GM18858 (cell line): Measurements from ENCODE around the gene HDGFL3.
"Not testable (repeated sequence)": the region's sequence is repeated elsewhere in the genome, so short reads cannot be mapped to it uniquely, and the experiment has no call there.

Experiments used
- ATAC-seq: cut with Tn5 transposase; IDR thresholded peaks from one replicate; pipeline ENCODE4 v1.9.1; 2021; ENCODE audit not compliant: unreplicated experiment

HDGFL3 gene

DNA sequence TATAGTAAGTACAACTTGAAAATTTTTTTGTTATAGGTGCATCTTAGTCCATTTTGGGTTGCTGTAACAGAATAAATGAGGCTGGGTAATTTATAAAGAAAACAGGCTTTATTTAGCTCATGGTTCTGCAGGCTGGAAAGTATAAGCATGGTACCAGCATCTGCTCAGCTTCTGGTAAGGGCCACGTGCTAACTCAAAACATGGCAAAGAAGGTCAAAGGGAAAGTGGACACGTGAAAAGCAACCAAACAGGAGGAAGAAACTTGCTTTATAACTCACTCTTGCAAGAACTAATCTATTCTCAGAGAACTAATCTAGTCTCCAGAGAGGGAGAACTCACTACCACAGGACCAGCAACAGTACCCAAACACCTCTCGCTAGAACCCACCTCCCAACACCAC lies 9.1 kb downstream of the HDGFL3 start:
- peak; percentile 3 for ATAC-seq

DNA sequence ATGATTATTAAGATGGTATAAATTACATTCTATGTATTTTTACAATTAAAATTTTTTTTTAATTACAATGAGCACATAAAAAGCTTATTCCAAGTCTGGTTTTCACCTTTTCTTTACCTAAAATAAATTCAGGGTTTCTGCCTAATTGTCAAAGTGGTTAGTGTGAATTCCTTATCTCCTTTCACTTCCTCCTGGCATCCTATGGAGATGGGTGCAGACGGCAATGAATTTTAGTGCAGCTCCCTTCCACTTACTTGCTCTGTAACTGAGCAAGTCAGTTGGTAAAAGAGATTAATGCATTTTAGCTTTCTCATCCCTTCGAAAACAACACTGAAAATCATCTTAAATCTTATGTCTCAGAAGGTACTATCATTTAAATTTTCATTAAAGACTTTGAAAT lies 13.1 kb downstream of the HDGFL3 start:
- no peak for ATAC-seq

DNA sequence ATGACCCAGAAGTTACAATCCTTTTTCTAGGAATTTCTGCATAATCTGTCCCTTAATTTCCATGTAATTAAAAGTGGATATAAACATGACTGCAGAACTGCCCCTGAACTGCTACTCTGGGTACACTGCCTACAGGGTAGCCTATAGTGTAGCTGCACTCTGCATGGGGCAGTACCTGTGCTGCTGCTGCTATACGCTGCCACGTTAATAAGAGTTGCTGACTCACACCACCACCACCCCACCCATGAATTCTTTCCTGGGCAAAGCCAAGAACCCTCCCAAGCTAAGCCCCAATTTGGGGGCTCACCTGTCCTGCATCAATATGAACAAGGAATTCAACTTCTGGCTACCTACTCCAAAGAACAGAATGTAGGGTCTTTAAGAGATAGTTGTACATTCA lies 13.9 kb downstream of the HDGFL3 start:
- ATAC-seq, result no peak

DNA sequence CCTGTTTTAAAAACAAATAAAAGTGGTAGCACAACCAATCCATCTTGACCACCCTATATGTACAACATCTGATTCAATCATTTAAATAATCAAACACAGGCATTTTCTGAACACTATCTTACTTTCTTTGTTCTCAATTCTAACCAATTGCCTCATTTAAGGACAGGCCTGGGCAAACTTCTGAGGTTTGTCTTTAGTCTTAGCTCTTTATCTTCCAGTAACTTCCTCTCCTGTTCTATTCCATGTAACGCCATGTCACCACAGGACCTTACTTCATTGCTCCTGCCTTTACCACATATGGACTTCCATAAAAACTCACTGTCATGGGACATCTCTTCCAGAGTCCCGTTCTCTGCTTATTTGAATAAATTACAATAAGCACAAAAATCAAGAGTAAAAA lies 14.9 kb downstream of the HDGFL3 start:
- no peak for ATAC-seq

DNA sequence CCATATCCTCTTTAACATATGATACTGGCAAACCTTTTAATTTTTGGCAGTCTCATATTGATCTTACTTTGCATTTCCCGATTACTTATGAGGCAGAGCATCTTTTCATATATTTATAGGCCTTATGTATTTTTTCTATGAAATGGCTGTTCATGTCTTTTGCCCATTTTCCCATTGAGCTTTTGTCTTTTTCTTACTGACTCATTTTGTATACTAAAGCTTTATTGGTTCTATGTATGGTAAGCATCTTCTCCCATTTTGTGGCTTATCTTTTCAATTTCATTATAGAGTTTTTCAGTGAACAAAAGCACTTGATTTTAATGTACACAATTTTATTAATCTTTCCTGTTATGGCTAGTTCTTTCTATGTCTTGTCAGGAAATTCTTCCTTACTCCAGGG lies 17.2 kb downstream of the HDGFL3 start:
- ATAC-seq, result no peak

DNA sequence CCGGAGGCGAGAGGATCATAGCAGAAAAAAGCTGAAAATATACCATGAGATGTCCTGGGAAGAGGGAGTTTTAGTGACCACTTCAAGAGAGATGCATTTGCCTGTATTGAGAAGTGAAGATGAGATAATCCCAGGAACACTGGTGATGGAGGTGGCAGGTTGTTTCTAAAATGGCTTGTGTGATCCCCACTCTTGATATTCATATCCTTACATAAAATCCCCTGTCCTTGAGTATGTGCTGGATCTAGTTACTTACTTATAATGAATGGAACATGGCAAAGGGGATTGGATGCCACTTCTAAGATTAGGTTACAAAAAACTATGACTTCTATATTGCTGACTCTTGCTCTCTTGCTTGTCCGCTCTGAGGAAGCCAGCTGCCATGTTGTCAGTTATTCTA lies 22.1 kb downstream of the HDGFL3 start:
- no peak for ATAC-seq

DNA sequence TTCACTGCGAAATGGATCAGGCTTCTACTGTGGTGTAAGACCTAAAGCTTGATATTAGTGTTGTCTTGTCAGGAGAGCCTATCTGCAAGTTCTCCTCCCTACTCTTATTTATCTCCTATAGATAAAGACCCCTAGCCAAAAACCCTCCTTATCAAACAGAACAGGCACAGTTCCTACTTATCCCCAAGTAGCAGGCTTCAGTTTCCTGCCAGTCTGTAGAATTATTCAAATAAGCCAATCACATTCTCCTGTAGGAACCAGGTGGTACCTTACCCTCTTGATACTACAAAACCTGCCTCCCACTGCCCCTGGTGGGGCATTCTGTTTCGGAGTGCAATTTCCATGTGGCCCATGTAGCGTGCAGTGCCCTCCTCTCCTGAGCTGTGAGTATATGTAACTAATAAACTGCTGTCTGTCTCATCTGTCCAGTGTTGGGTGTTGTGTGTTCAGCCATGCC lies 28.7 kb downstream of the HDGFL3 start:
- no peak for ATAC-seq

DNA sequence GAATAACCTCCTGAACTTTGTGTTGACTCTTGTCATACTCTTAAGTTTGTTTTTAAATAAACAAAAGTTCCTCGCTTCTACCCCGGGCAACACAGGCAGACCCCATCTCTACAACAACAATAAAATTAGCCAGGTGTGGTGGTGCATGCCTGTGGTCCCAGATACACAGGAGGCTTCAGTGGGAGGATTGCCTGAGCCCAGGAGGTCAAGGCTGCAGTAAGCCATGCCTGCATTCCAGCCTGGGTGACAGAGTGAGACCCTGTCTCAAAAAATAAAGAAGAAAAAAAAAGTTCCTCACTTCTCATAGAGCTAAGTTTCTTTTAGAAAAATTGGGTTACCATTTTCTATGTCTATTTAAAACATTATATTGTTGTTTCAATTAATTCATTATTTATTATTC lies 29.2 kb downstream of the HDGFL3 start:
- no peak for ATAC-seq

DNA sequence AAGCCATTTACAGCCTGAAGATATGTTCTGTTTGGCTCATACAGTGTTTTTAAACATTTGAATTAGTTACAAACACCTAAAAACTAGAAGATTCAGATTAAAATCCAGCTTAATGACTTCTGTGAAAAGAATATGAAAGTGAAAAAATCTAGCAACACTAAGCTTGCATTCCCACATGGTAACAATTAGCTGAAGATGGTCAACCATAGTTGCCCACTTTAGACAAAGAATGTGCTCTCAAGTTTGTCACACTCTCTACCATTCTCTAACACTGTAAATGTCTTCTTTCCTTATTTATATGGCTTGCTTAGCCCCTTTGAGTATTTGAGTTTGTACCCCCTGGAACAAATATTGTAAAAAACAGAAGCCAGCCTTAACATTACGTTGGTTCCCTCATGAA lies 32.7 kb downstream of the HDGFL3 start:
- ATAC-seq, result no peak

DNA sequence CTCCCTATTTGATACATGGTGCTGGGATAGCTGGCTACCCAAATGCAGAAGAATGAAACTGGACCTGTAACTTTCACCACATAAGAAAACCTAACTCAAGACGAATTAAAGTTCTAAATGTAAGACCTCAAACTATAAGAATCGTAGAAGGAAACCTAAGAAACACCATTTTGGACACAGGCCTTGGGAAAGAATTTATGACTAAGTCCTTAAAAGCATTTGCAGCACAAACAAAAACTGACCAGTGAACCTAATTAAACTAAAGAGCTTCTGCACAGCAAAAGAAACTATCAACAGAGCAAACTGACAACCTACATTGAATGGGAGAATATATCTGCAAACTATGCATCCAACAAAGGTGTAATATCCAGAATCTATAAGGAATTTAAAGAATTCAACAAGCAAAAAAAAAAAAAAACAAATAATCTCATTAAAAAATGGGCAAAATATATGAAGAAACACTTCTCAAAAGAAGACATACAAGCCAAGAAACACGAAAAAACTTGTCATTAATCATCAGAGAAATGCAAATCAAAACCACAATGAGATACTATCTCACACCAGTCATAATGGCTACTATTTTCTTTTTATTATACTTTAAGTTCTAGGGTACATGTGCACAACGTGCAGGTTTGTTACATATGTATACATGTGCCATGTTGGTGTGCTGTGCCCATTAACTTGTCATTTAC lies 37.0 kb downstream of the HDGFL3 start:
- no peak for ATAC-seq

DNA sequence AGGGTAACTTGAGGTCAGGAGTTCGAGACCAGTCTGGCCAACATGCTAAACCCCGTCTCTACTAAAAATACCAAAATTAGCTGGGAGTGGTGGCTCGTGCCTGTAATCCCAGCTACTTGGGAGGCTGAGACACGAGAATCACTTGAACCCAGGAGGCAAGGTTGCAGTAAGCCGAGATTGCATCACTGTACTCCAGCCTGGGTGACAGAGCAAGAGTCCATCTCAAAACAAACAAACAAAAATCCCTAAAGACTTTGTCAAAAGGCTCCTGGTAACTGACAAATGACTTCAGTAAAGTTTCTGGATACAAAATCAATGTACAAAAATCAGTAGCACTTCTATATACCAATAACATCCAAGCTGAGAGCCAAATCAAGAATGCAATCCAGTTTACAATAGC lies 38.0 kb downstream of the HDGFL3 start:
- ATAC-seq, result not testable (repeated sequence)

DNA sequence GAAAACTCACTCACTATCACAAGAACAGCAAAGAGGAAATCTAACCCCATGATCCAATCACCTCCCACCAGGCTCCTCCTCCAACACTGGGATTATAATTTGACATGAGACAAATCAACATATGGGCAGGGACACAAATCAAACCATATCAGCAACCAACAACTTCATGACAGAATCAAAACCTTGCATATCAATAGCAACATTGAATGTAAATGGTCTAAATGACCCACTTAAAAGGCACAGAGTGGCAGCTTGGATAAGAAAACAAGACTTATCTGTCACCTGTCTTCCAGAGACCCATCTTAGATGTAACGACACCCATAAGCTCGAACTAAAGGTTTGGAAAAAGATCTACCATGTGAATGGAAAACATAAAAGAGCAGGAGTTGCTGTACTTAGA lies 40.8 kb downstream of the HDGFL3 start:
- no peak for ATAC-seq

DNA sequence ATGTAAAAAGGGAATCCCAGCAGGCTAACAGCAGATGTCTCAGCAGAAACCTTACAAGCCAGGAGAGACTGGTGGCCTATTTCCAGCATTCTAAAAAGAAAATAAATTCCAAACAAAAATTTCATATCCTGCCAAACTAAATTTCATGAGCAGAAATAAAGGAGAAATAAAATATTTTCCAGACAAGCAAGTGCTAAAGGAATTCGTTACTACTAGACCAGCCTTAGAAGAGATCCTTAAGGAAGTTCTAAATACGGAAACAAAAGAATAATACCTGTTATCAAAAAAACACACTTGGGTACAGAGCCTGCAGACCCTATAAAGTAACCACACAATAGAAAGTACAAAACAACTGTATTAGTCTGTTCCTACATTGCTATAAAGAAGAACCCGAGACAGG lies 41.4 kb downstream of the HDGFL3 start:
- no peak for ATAC-seq

DNA sequence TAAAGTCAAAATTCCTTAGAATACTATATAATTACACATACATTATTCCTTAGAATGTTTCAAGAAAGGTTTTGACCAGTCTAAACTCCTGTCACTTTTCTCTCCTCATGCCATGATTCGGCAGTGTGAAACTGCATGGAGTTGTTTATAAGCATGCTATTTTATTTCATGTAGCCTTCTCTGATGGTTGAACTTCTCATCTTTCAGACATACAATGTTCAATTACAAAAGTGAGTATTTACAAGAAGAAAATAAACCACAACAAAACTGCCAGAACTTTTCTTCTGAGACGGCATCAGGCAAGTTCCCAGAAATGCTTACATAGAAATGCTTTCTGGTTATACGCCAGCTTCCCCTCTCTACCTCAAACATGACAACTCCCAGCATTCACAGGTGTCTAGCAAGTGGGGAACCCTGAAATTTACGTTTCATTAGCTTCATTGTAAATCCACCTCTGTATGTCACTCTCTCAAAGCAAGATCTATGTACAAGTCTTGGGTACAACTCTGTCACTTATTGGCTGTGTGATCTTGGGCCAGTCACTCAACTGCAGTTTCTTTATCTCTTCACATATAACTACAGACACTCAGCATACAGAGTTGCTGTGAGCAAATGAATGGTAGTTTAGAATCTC lies 42.7 kb downstream of the HDGFL3 start:
- no peak for ATAC-seq

DNA sequence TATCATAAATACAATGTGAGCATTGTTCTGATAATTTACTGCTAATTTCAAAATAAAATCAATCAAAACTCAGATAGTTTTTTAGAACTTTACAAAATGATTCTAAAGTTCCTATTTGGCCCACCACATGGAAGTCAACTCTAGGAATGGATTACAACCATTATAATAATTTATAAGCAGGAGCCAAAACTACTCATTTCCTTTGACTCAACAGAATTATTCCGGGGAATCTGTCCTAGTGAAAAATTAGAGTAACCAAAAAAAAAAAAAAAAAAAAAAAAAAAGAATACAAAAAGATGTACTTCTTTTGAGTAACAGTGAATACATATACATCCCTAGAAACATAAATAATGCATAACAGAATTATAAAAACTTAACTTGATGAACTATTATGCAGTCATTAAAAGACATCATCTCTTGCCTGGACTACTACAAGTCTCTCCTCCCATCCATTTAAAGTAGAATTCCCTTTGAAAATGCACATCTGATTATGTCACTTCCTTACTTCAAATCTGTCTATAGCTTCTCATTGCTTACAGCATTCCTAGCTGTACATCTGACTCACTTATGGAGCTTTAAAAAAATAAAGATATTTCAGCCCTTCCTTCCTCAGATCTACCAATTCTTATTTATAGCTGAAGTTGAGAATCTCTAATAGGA lies 43.4 kb downstream of the HDGFL3 start:
- no peak for ATAC-seq

DNA sequence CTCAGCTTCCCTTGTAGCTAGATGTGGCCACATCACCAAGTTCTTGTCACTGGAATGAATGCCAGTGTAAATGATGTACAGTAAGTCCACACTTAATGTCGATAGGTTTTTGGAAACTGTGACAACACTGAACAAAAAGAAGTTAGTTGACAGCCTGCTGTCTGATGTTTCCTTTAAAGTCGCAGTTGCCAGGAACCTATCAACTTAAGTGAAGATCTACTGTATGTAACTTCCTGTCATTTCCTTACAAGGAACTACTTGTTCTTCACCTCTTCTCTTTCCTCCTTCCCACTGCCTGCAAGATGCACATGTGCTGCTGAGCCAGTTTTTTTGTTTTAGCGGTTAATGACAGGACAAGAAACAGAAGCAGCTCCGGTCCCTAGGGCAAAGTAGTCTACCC lies 44.6 kb downstream of the HDGFL3 start:
- no peak for ATAC-seq

DNA sequence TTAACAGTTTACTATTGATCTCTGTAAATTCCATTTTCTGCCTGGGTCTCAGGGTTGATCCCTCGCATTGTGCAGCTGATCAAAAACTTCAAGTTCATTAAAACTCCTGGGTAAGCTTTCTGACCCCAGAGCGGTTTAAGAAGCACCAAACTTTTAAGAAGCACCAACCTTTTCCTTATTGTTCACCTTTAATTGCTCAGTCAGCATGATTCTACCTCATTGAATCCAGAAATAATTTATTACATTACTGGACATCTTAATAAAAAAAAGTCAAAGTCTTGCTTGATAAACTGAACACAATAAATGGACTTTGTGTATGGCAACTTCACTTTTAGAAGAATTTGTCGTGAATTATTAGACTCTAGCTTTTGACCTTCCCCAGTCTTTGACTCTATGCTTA lies 46.9 kb downstream of the HDGFL3 start:
- ATAC-seq, result no peak

DNA sequence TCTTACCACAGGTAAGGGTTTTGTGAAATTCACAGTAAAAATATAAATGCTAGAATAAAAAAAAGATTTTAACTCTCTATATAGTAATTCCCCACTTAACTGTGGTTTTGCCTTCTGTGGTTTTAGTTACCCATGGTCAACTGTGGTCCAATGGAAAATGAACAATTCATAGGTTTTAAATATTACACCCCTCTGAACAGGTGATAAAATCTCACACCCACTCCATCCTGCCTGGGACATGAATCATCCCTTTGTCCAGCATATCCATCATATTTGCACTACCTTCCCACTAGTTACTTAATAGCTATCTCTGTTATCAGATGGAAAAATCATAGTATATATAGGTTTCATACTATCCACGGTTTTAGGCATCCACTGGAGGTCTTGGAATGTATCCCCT lies 49.2 kb downstream of the HDGFL3 start:
- no peak for ATAC-seq

DNA sequence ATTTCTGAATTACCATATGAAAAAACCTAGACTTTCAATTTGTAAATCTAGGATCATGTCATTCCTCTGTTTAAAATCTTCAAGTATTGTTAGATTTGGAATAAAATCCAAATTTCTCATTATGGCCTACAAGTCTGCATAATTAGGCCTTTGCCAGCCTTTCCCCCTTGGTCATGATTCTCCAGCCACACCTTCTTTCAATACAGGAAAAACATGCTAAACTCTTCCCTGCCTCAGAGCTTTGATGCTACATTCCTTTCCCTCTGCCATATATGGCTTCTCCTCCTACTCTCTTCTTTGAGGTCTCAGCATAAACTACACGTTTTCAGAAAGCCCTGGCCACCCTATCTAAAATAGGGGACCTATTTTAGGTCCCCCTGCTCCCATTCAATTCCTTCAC lies 51.7 kb downstream of the HDGFL3 start:
- no peak for ATAC-seq

DNA sequence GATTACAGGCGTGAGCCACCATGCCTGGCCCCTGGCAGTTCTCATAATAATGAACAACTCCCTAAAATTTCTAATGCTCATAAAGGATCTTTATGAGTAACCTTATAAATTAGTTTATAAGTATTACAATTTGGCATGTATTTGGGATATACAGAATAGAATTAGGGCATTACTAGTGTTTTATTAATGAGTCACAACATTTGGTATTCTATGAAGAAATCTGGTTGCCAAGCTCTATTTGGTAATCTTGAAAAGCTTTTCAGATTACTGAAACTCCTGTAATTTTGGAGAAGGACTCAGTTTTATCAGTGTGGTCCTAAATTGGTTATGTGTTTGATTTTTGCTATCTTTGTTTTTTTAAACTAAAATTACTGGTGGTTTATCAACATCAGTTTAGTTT lies 54.3 kb downstream of the HDGFL3 start:
- ATAC-seq, result no peak

DNA sequence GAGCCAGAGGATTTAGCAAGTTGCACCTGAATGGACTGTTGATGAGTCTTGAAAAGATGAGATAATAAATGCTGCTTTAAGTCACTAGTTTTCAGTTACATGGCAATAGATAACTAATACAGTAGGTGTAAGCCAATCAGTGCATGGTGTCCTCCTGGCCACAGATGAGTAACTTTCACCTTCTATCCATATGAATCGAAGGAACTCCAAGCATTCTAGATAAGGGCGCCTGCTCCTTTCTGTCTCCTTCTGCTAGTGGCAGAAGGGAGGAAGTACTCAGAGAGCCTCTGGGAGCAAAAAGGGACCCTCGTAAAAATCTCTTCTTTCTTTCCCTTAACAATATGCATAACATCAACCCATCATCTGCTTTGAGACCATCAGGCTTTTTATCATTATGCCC lies 62.9 kb downstream of the HDGFL3 start:
- ATAC-seq, result no peak

DNA sequence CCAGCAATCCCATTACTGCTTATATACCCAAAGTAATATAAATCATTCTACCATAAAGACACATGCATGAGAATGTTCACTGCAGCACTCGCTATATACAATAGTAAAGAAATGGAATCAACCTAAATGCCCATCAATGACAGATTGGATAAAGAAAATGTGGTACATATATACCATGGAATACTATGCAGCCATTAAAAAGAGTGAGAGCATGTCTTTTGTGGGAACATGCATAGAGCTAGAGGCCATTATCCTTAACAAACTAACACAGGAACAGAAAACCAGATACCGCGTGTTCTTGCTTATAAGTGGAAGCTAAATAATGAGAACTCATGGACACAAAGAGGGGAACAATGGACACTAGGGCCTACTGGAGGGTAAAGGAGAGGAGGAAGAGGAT lies 65.5 kb downstream of the HDGFL3 start:
- ATAC-seq, result not testable (repeated sequence)
